ENCODE data around the gene NUCB1.

GRCh38 chr19:48921721-48922500 is 21.8 kb downstream of the NUCB1 start:
- TF ChIP-seq CTCF (IDR thresholded peaks at IDR 0.05) (no peak), POLR2AphosphoS5 (IDR thresholded peaks at IDR 0.05; ENCODE audit: low read depth, low read length) (no peak)

Data from Panc1 (cell line).